Gastrocnemius medialis (tissue), 4 donors: ENCODE results near the gene ARFGEF3. TPM values are rescaled to one million over a fixed set of nuclear protein-coding genes. Genes with fewer than 3 reads are reported as not detected.

Source experiments
- ATAC-seq, 2 donors: fragments of 150-250 bp; one replicate each; pipeline ENCODE4 v1.9.1; 2016
- DNase-seq, 2 donors: peaks; one replicate each; pipeline ENCODE4 v3.0.0-alpha.2; 2019
- H3K27ac ChIP-seq, 4 donors: fragments of 200-600 bp; sonication (generic); 1 replicate in 1 of 4; 2 replicates in 3 of 4; pipeline ENCODE4 v1.5.1; 2016 to 2018; ENCODE audit warnings: mild to moderate bottlenecking in 2 of 4, moderate library complexity in 1 of 4
- H3K27me3 ChIP-seq, 3 donors: fragments of 200-600 bp; sonication (generic) in 2 of 3; 1 replicate in 1 of 3; 2 replicates in 2 of 3; pipeline versions ENCODE4 v1.5.1 to v1.6.0; 2016 to 2019; ENCODE audit warnings: mild to moderate bottlenecking in 1 of 3, moderate library complexity in 1 of 3
- H3K36me3 ChIP-seq, 2 donors: fragments of 200-600 bp; sonication (generic) in 1 of 2; one replicate each; pipeline ENCODE4 v1.5.1; 2017 to 2018
- H3K4me1 ChIP-seq, 2 donors: fragments of 200-600 bp; sonication (generic) in 1 of 2; one replicate each; pipeline ENCODE4 v1.5.1; 2016 to 2017; ENCODE audit warnings: mild to moderate bottlenecking in 2 of 2
- H3K4me3 ChIP-seq, 4 donors: fragments of 200-600 bp; sonication (generic) in 3 of 4; 1 replicate in 1 of 4; 2 replicates in 3 of 4; pipeline ENCODE4 v1.5.1; 2016 to 2019; ENCODE audit warnings: mild to moderate bottlenecking in 2 of 4
- H3K9me3 ChIP-seq, 3 donors: fragments of 200-600 bp; sonication (generic) in 2 of 3; 1 replicate in 1 of 3; 2 replicates in 2 of 3; pipeline ENCODE4 v1.5.1; 2016 to 2019
- POLR2A ChIP-seq, 2 donors: fragments of 450-650 bp; IDR thresholded peaks; one replicate each; pipeline ENCODE4 v1.6.1; 2017; ENCODE audit warnings: antibody characterized with exemption in 2 of 2, mild to moderate bottlenecking in 2 of 2, moderate library complexity in 2 of 2
- in situ Hi-C, 4 donors: fragments of 200-750 bp; cut with MboI; loops; one replicate each; pipeline versions ENCODE4 v1.15.0 to v1.8.0; 2017; ENCODE audit warnings: low sequenced_read_pairs in 4 of 4
- intact Hi-C: fragments of 100-400 bp; cut with DNase I; formaldehyde crosslinking; loops from one replicate; pipeline ENCODE4 v1.15.1; 2023; ENCODE audit warnings: low total_unique reads
- total RNA-seq, 4 donors: library from RNA; depleted of rRNA; stranded (reverse); fragments of >200 nt; gene quantifications; one replicate each; pipeline versions ENCODE4 v1.1.0 to v1.2.3, GENCODE V29; 2016
- TF ChIP-seq, protein P1 (sequence below), 5 experiments: fragments of 450-650 bp in 3 of 5; fragments of 200-600 bp in 2 of 5; sonication (generic) in 2 of 5; IDR thresholded peaks in 4 of 5; conservative IDR thresholded peaks in 1 of 5; 1 replicate in 4 of 5; 2 replicates in 1 of 5; pipeline ENCODE4 v1.5.1; 2016 to 2019; ENCODE audit warnings: antibody characterized with exemption in 5 of 5, mild to moderate bottlenecking in 3 of 5, moderate library complexity in 3 of 5

ARFGEF3 gene
- total RNA-seq, 4 donors from 2014 or later = 0.40 to 0.78 (median 0.52) TPM

- intact Hi-C loops = no loop called here
- DNase-seq = no peak
- Histone ChIP-seq H3K4me3 (no peak overlapping the region), H3K4me1 (no peaks in the 10 kb centered on the region), H3K27me3 (no peaks in the 10 kb centered on the region), H3K36me3 (no peaks in the 10 kb centered on the region), H3K9me3 (no peaks in the 10 kb centered on the region), H3K27ac (no peak overlapping the region)
- no peak for TF ChIP-seq POLR2A (IDR thresholded peaks at IDR 0.05)
- TF ChIP-seq, protein P1, sequence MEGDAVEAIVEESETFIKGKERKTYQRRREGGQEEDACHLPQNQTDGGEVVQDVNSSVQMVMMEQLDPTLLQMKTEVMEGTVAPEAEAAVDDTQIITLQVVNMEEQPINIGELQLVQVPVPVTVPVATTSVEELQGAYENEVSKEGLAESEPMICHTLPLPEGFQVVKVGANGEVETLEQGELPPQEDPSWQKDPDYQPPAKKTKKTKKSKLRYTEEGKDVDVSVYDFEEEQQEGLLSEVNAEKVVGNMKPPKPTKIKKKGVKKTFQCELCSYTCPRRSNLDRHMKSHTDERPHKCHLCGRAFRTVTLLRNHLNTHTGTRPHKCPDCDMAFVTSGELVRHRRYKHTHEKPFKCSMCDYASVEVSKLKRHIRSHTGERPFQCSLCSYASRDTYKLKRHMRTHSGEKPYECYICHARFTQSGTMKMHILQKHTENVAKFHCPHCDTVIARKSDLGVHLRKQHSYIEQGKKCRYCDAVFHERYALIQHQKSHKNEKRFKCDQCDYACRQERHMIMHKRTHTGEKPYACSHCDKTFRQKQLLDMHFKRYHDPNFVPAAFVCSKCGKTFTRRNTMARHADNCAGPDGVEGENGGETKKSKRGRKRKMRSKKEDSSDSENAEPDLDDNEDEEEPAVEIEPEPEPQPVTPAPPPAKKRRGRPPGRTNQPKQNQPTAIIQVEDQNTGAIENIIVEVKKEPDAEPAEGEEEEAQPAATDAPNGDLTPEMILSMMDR (IDR thresholded peaks at IDR 0.05 in 4 of 5, conservative IDR thresholded peaks at IDR 0.05 in 1 of 5) = no peak
- no peak for ATAC-seq
- in situ Hi-C loops = no loop called here
Measured at GRCh38 chr6:138225953-138226352, 64.2 kb downstream of the ARFGEF3 start.

- no peak for DNase-seq
- no peak for ATAC-seq
- in situ Hi-C loops = no loop called here
- TF ChIP-seq, protein P1 (IDR thresholded peaks at IDR 0.05 in 4 of 5, conservative IDR thresholded peaks at IDR 0.05 in 1 of 5) = no peak
- no peak for TF ChIP-seq POLR2A (IDR thresholded peaks at IDR 0.05)
- intact Hi-C loops = no loop called here
- no peaks in the 10 kb centered on the region for H3K4me1 ChIP-seq
- H3K27me3 ChIP-seq = no peaks in the 10 kb centered on the region
- no peaks in the 10 kb centered on the region for H3K36me3 ChIP-seq
- no peak overlapping the region for H3K27ac ChIP-seq
- H3K9me3 ChIP-seq = no peaks in the 10 kb centered on the region
- H3K4me3 ChIP-seq = no peak overlapping the region
Measured at GRCh38 chr6:138226700-138227315, 65.1 kb downstream of the ARFGEF3 start.

- Histone ChIP-seq H3K27ac (no peak overlapping the region), H3K27me3 (no peaks in the 10 kb centered on the region), H3K36me3 (no peaks in the 10 kb centered on the region), H3K4me1 (no peaks in the 10 kb centered on the region), H3K4me3 (no peak overlapping the region), H3K9me3 (no peaks in the 10 kb centered on the region)
- TF ChIP-seq POLR2A (IDR thresholded peaks at IDR 0.05) = no peak
- TF ChIP-seq, protein P1 (IDR thresholded peaks at IDR 0.05 in 4 of 5, conservative IDR thresholded peaks at IDR 0.05 in 1 of 5) = no peak
- no peak for ATAC-seq
- in situ Hi-C loops = no loop called here
- intact Hi-C loops = no loop called here
- DNase-seq = no peak
Measured at GRCh38 chr6:138227316-138227781, 65.6 kb downstream of the ARFGEF3 start.

GRCh38 chr6:138229072-138229471 lies 67.3 kb downstream of the ARFGEF3 start:
- no peak overlapping the region for H3K4me3 ChIP-seq
- no peaks in the 10 kb centered on the region for H3K27me3 ChIP-seq
- TF ChIP-seq, protein P1 (IDR thresholded peaks at IDR 0.05 in 4 of 5, conservative IDR thresholded peaks at IDR 0.05 in 1 of 5) = no peak
- TF ChIP-seq POLR2A (IDR thresholded peaks at IDR 0.05) = no peak
- DNase-seq (no peak), ATAC-seq (no peak)
- no peak overlapping the region for H3K27ac ChIP-seq
- H3K4me1 ChIP-seq = no peaks in the 10 kb centered on the region
- in situ Hi-C loops (no loop called here), intact Hi-C loops (no loop called here)
- H3K36me3 ChIP-seq = no peaks in the 10 kb centered on the region
- H3K9me3 ChIP-seq = no peaks in the 10 kb centered on the region
